GM23338 (cell line): ENCODE data around the gene CARNS1. TPM values are rescaled to one million over a fixed set of nuclear protein-coding genes. Genes with fewer than 3 reads are reported as not detected.

Experiments
- ATAC-seq: fragments of 200-7000 bp; cut with Tn5 transposase; 3 replicates; pipeline ENCODE4 v1.9.1; 2020
- DNase-seq: peaks from one replicate; pipeline ENCODE4 v3.0.0-alpha.2; 2015; ENCODE audit warnings: low spot score
- H2AFZ ChIP-seq: fragments of 200-600 bp; sonication (generic); 2 replicates; pipeline ENCODE4 v1.8.0; 2016; ENCODE audit warnings: antibody characterized with exemption, mild to moderate bottlenecking, moderate library complexity
- H3F3A ChIP-seq: fragments of 200-600 bp; sonication (generic); replicated peaks from 2 replicates; pipeline ENCODE4 v1.8.0; 2017; ENCODE audit warnings: antibody characterized with exemption, mixed run types, low read depth
- H3K27ac ChIP-seq: fragments of 200-600 bp; sonication (generic); 2 replicates; pipeline ENCODE4 v1.6.1; 2016; ENCODE audit warnings: low read depth
- H3K27me3 ChIP-seq: fragments of 200-600 bp; sonication (generic); 2 replicates; pipeline ENCODE4 v1.8.0; 2016; ENCODE audit warnings: mild to moderate bottlenecking, mixed run types, moderate library complexity; ENCODE audit not compliant: insufficient read depth
- H3K36me3 ChIP-seq: fragments of 200-600 bp; sonication (generic); 2 replicates; pipeline ENCODE4 v1.8.0; 2016; ENCODE audit warnings: mild to moderate bottlenecking; ENCODE audit not compliant: insufficient read depth
- H3K4me1 ChIP-seq: fragments of 200-600 bp; sonication (generic); 2 replicates; pipeline ENCODE4 v1.8.0; 2016; ENCODE audit warnings: mild to moderate bottlenecking, moderate library complexity; ENCODE audit not compliant: insufficient read depth
- H3K4me2 ChIP-seq: fragments of 200-600 bp; sonication (generic); 2 replicates; pipeline ENCODE4 v1.7.1; 2017; ENCODE audit warnings: mixed run types
- H3K4me3 ChIP-seq: fragments of 200-600 bp; sonication (generic); 2 replicates; pipeline ENCODE4 v1.6.1; 2016; ENCODE audit warnings: mixed run types
- H3K79me2 ChIP-seq: fragments of 200-600 bp; sonication (generic); replicated peaks from 2 replicates; pipeline ENCODE4 v1.8.0; 2017; ENCODE audit warnings: mild to moderate bottlenecking; ENCODE audit not compliant: insufficient read depth
- H3K9me2 ChIP-seq: fragments of 200-600 bp; sonication (generic); 2 replicates; pipeline ENCODE4 v1.8.0; 2017; ENCODE audit not compliant: insufficient read depth
- H4K20me1 ChIP-seq: fragments of 200-600 bp; sonication (generic); replicated peaks from 2 replicates; pipeline ENCODE4 v1.8.0; 2017; ENCODE audit warnings: mild to moderate bottlenecking; ENCODE audit not compliant: insufficient read depth
- H3K27ac Mint-ChIP-seq: 2 replicates; pipeline ENCODE4 v1.8.0; 2020; ENCODE audit warnings: inconsistent platforms, mild to moderate bottlenecking, moderate library complexity, mixed read lengths
- H3K27me3 Mint-ChIP-seq: 3 replicates; pipeline ENCODE4 v1.8.0; 2022; ENCODE audit warnings: low read depth, mild to moderate bottlenecking, moderate library complexity, mixed read lengths, inconsistent platforms; ENCODE audit not compliant: insufficient read depth, poor library complexity
- H3K36me3 Mint-ChIP-seq: 3 replicates; pipeline ENCODE4 v1.8.0; 2021; ENCODE audit warnings: low read depth, mild to moderate bottlenecking, inconsistent platforms, moderate library complexity, mixed read lengths
- H3K4me1 Mint-ChIP-seq: 3 replicates; pipeline ENCODE4 v1.8.0; 2020; ENCODE audit warnings: mild to moderate bottlenecking, inconsistent platforms, mixed read lengths
- H3K4me3 Mint-ChIP-seq: 3 replicates; pipeline ENCODE4 v1.8.0; 2021; ENCODE audit warnings: moderate library complexity, mild to moderate bottlenecking, inconsistent platforms, mixed read lengths
- H3K9me3 Mint-ChIP-seq: 3 replicates; pipeline ENCODE4 v1.8.0; 2020; ENCODE audit warnings: moderate library complexity, mild to moderate bottlenecking, inconsistent platforms, mixed read lengths
- CREB1 ChIP-seq: fragments of 250-450 bp; sonication (Bioruptor Pico); IDR thresholded peaks from 2 replicates; pipeline ENCODE4 v1.5.0; 2020; ENCODE audit warnings: low read depth, mild to moderate bottlenecking, moderate library complexity
- CTCF ChIP-seq, 2 experiments: fragments of 200-600 bp in 1 of 2; sonication (generic) in 1 of 2; conservative IDR thresholded peaks; 2 replicates each; pipeline versions ENCODE4 v1.5.1 to v1.6.1; 2016 to 2017; ENCODE audit warnings: antibody characterized with exemption in 2 of 2, low read depth in 2 of 2, mild to moderate bottlenecking in 2 of 2, moderate library complexity in 1 of 2
- ETS1 ChIP-seq: IDR thresholded peaks from 2 replicates; pipeline ENCODE4 v1.6.1; 2016; ENCODE audit warnings: antibody characterized with exemption
- EZH2 ChIP-seq: fragments of 200-600 bp; sonication (generic); IDR thresholded peaks from one replicate; pipeline ENCODE4 v1.8.0; 2017; ENCODE audit warnings: antibody characterized with exemption, mild to moderate bottlenecking, low read depth; ENCODE audit not compliant: unreplicated experiment
- EZH2phosphoT487 ChIP-seq: fragments of 200-600 bp; sonication (generic); IDR thresholded peaks from one replicate; pipeline ENCODE4 v1.8.1; 2018; ENCODE audit warnings: antibody characterized with exemption; ENCODE audit not compliant: unreplicated experiment
- JUNB ChIP-seq: IDR thresholded peaks from one replicate; pipeline ENCODE4 v1.6.1; 2016; ENCODE audit warnings: antibody characterized with exemption; ENCODE audit not compliant: unreplicated experiment
- NANOG ChIP-seq: IDR thresholded peaks from 2 replicates; pipeline ENCODE4 v1.6.1; 2016; ENCODE audit warnings: antibody characterized with exemption, borderline replicate concordance
- POLR2AphosphoS5 ChIP-seq: IDR thresholded peaks from 2 replicates; pipeline ENCODE4 v1.6.1; 2016; ENCODE audit warnings: antibody characterized with exemption, low read depth
- REST ChIP-seq: IDR thresholded peaks from one replicate; pipeline ENCODE4 v1.6.1; 2018; ENCODE audit warnings: antibody characterized with exemption; ENCODE audit not compliant: unreplicated experiment
- STAT1 ChIP-seq: IDR thresholded peaks from one replicate; pipeline ENCODE4 v1.6.1; 2016; ENCODE audit warnings: antibody characterized with exemption; ENCODE audit not compliant: unreplicated experiment
- ZNF114 ChIP-seq: fragments of 250-450 bp; sonication (Bioruptor Pico); IDR thresholded peaks from 2 replicates; pipeline ENCODE4 v1.5.0; 2020; ENCODE audit warnings: mild to moderate bottlenecking, moderate library complexity
- ZNF331 ChIP-seq: fragments of 250-450 bp; sonication (Bioruptor Pico); IDR thresholded peaks from 2 replicates; pipeline ENCODE4 v1.5.0; 2020; ENCODE audit warnings: low read depth, mild to moderate bottlenecking, moderate library complexity
- ZNF462 ChIP-seq: fragments of 250-450 bp; sonication (Bioruptor Pico); IDR thresholded peaks from 2 replicates; pipeline ENCODE4 v1.5.0; 2020; ENCODE audit warnings: mild to moderate bottlenecking, moderate library complexity
- polyA plus RNA-seq: library from polyadenylated mRNA; unstranded; fragments of >200 nt; fragmentation: Nextera tagmentation; extraction: Ambion mirVana; gene quantifications from 2 replicates; pipeline ENCODE4 v1.2.1, GENCODE V29; 2016
- total RNA-seq: library from RNA; depleted of rRNA; stranded (reverse); fragments of >200 nt; shearing (Covaris generic); gene quantifications from 2 replicates; pipeline ENCODE4 v1.2.3, GENCODE V29; 2014

Gene CARNS1
- total and polyA plus RNA-seq, 2 experiments from 2014 or later: 0.52 to 0.76 TPM

- peaks cover 11% of the 10 kb centered on the region; the same call in 1 of the 2 replicates for H3K27me3 ChIP-seq
- H3K9me3 Mint-ChIP-seq: no peaks in the 10 kb centered on the region
- no peaks in the 10 kb centered on the region for H3K9me2 ChIP-seq
- H3K4me2 ChIP-seq: no peak overlapping the region
- DNase-seq (no peak), ATAC-seq (no peak)
- H3K4me3 ChIP-seq: no peak overlapping the region
- no peak overlapping the region for H3K27ac ChIP-seq
- peaks cover 12% of the 10 kb centered on the region; the same call in 1 of the 2 replicates for H3K4me1 ChIP-seq
- H3K27me3 Mint-ChIP-seq: peaks cover 35% of the 10 kb centered on the region
- H4K20me1 ChIP-seq: no peaks in the 10 kb centered on the region
- no peak overlapping the region for H3K27ac Mint-ChIP-seq
- H3K4me1 Mint-ChIP-seq: peaks cover 30% of the 10 kb centered on the region
- no peak overlapping the region for H3K4me3 Mint-ChIP-seq
- TF ChIP-seq CREB1 (CRISPR knock-in tag): no peak
- TF ChIP-seq POLR2AphosphoS5: no peak
- no peak for TF ChIP-seq EZH2
- no peak for TF ChIP-seq NANOG
- TF ChIP-seq EZH2phosphoT487: no peak
- TF ChIP-seq ZNF331 (CRISPR knock-in tag): no peak
- no peak for TF ChIP-seq ETS1
- no peak for TF ChIP-seq STAT1
- TF ChIP-seq REST: no peak
- TF ChIP-seq ZNF114 (CRISPR knock-in tag): no peak
- TF ChIP-seq ZNF462: no peak
- no peak for TF ChIP-seq CTCF (conservative IDR thresholded peaks at IDR 0.05; ENCODE audit: low read depth in 2 of 2)
- no peak for TF ChIP-seq JUNB
- no peaks in the 10 kb centered on the region for H3K79me2 ChIP-seq
- H3F3A ChIP-seq: no peaks in the 10 kb centered on the region
- H3K36me3 Mint-ChIP-seq: no peaks in the 10 kb centered on the region
- no peaks in the 10 kb centered on the region for H3K36me3 ChIP-seq
- no peak overlapping the region for H2AFZ ChIP-seq
These were observed 3.7 kb upstream of the CARNS1 start for GRCh38 chr11:67411785-67412152.
